Left cardiac atrium (tissue), 4 donors: Measurements from ENCODE around the gene ZNF391. TPM values are rescaled to one million over a fixed set of nuclear protein-coding genes. Genes with fewer than 3 reads are reported as not detected.
"Not testable (repeated sequence)": the region's sequence is repeated elsewhere in the genome, so short reads cannot be mapped to it uniquely, and the experiment has no call there.

Experiments
- ATAC-seq, 2 donors: fragments of 200-7000 bp; cut with Tn5 transposase; one replicate each; pipeline ENCODE4 v1.9.1; 2020; ENCODE audit warnings: mild to moderate bottlenecking in 2 of 2, moderate library complexity in 2 of 2
- DNase-seq: peaks from one replicate; pipeline ENCODE4 v3.0.0-alpha.2; 2020
- intact Hi-C, 2 donors: fragments of 100-400 bp; cut with DNase I; formaldehyde crosslinking; loops; one replicate each; pipeline versions ENCODE4 v1.14.1 to v1.15.1; 2022 to 2023
- long read RNA-seq: library from polyadenylated mRNA; unstranded; transcript quantifications from one replicate; pipeline ENCODE4 v2.0.0, GENCODE V29; 2021
- total RNA-seq, 2 donors: library from RNA; stranded (reverse); fragmentation: NEBNext Ultra II Directional; extraction: Animal tissue kit (Norgen Biotek cat#: 25700); gene quantifications; one replicate each; pipeline ENCODE4 v1.2.1, GENCODE V29; 2021
- donor health status: DM: no; HTN: yes; CAD: no.
- donor health status: DM: no; HTN: yes; CAD: no; lungs with severe emphysema.
- donor health status: DM: yes; HTN: yes; CAD: no.
- donor health status: Dilated cardiomyopathy.

The ZNF391 gene
- 1 to 10 TPM; 1.9 to 2.6 TPM for total RNA-seq
- long read RNA-seq: 0 reads

DNA sequence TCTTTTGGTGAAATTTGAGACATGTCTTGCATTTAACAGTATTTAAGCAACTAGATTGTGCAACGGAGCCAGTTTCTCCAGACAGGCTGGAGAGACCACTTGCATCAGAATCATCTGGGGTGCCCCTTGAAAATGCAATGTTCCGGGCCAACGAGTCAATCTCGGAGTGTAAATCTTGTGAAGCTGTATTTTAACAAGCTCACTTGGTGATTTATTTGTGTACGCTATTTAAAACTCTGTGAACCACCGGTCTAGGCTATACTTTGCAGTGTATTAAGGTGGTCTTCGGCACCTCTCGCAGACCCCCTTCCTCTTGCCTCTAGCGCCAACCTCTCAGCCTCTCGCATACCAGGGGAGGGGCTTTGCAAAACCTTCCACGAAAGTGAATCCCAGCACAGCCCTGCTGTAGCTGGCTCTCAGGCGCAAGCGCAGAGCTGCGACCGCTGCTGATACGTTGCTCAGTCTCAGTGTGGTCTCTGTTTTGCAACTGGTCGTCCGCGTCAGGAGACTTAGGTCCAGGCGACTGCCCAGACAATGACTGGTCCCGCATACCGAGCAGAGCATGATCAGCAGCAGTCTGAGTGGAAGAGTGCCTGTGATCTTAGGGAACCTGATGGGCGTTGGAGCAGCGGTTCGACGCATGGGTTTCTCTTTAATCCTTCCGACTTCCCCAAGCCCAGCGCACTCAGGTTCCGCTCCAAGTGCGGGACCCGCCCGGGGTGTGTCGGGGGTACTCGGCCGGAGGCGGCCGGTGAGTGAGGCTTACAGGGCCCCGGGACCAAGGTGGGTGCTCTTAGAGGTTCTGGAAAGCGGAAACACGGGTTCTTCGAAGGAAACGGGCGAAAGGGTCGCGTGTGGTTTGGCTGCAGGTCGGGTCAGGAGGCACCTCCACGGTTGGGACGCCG lies at the start of gene ZNF391:
Gene ZNF391 (plus strand): TSS at position 467 of the 905 bp plus-strand sequence. CDS start 11,612 bp downstream, outside the sequence.
- intact Hi-C loops: no loop called here
- DNase-seq: peak; percentile 82

DNA sequence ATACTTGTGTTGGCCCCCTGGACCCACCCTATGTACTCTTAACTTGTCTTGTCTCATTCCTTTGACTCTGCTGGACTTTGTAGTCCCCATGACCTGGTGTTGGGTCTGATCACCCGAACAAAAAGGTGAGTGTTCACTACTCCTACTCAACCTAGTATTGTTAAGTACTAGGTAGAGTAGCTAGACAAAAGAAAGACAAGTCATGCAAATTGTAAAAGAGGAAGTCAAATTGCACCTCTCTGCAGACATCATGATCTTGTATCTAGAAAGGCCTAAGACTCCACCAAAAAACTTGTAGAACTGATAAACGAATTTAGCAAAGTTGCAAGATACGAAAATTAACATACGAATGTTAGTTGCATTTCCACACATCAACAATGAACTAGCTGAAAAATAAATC lies 35.7 kb upstream of the ZNF391 start:
- ATAC-seq: no peak
- intact Hi-C loops: no loop called here
- DNase-seq: no peak

More for the DNA sequence above, at the start of gene ZNF391:
- ATAC-seq: peak; percentile 93 to 97

DNA sequence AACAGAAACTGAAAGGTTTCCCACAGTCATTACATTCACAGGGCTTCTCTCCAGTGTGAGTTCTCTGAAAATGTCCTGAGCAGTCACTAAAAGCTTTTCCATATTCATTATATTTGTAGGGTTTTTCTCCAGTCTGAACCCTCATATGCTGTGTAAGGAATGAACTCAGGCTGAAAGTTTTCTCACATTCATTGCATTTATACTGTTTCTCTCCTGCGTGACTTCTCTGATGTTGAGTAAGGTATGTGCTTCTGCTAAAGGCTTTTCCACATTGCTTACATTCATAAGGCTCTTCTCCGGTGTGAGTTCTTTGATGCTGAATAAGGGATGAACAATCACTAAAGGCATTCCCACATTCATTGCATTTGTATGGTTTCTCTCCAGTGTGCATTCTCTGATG lies 29.8 kb upstream of the ZNF391 start:
- intact Hi-C loops: no loop called here
- DNase-seq (no peak), ATAC-seq (no peak)

DNA sequence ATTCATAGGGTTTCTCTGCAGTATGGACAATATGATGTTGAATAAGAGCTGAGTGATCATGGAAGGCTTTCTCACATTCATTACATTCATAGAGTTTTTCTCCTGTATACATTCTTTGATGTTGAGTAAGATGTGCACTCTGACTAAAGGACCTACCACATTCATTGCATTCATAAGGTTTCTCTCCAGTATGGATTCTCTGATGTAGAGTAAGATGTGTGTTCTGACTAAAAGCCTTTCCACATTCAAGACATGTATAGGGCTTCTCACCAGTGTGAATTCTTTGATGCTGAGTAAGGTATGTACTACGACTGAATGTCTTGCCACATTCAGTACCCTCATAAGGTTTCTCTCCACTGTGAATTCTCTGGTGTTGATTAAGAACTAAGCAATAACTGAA lies 29.3 kb upstream of the ZNF391 start:
- DNase-seq (no peak), ATAC-seq (no peak)
- intact Hi-C loops: no loop called here

DNA sequence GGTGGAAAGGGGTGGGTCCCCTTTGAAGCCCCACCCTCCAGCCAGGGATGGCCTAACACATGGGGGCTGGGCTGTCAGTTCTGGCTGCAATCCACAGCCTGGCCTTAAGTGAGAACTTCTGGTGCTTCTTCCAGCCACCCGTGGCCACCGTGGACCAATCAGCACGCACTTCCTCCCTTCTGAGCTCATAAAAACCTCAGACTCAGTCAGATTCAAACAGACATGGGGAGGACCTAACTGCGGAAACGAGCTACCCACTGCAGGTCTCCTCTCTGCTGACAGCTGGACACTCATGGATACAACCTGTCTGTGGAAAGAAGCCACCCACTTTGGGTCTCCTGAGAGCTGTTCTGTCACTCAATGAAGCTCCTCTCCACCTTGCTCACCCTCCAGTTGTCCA lies 20.4 kb upstream of the ZNF391 start:
- DNase-seq (no peak), ATAC-seq (no peak)
- intact Hi-C loops: no loop called here

DNA sequence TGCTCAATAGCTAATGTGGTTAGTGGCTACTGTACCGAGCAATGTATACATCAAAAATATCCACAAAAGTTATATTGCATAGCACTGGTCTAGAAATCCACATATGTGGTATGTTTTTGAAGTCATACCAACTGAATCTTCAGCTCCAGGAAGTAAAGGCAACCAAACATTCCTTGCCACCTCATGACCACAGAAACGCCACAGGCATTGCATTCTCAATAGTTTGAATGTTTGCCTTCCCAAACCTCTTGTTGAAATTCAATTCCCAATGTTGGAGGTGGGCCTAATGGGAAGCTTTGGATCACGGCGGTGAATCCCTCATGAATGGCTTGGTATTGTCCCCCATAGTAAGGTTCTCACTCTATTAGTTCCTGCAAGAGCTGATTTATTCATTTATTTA lies 18.2 kb upstream of the ZNF391 start:
- DNase-seq (no peak), ATAC-seq (no peak)
- intact Hi-C loops: no loop called here

DNA sequence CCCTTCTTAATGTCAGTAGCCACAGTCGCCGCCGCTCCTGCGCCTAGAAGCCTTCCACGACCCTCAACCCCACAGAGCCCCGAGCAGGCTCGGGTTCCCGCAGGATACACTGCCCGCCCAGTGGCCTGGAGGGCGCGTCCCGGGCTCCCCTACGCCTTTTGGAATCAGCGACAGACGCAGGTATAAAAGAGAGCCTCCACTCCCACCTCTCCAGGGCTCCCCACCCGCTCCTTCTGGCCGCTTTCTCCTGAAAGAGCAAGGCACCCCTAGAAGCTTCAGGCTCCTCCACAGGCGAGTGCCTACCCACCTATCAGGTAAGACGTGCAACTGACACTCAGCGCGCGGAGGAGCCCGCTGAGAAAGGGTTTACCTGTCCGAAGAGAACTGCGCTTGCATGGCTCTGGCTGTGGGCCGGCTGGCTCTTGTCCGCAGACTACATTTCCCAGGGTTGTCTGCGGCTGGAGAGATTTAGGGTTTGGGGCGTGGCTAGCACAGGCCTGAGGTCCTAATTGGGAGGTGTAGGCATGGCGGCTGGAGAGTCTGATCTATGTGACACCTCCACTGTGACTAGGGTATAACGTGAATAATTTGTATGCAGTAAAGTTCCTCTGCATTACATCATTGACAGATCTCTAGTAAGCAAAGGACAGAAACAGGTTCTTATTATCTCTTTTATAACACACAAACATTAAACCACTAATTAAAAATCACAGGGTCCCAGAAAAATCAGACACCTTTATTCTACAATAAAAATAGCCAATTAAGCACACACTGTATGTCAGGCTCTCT lies 13.5 kb upstream of the ZNF391 start:
- DNase-seq (peak; percentile 80), ATAC-seq (peak; percentile 99 to 100)
- intact Hi-C loops: no loop called here

DNA sequence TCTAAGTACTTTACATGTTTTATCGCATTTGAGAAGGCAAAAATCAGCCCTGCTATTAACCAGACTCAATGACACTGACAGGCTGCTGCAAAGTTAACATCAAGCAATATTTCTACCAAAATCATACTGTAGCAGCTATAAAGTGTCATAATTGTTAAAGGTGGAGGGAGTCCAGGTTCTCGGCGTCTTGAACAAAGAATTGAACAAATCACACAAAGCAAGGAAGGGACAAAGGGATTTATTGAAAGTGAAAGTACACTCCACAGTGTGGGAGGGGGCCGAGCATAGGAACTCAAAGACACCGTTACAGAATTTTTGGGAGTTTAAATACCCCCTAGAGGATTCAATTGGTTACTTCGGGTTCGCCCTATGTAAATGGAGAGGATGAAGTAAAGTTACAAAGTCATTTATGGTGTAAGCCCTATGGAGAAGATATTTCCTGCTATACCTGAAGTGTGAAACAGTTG lies 12.9 kb upstream of the ZNF391 start:
- DNase-seq (no peak), ATAC-seq (no peak)
- intact Hi-C loops: no loop called here

DNA sequence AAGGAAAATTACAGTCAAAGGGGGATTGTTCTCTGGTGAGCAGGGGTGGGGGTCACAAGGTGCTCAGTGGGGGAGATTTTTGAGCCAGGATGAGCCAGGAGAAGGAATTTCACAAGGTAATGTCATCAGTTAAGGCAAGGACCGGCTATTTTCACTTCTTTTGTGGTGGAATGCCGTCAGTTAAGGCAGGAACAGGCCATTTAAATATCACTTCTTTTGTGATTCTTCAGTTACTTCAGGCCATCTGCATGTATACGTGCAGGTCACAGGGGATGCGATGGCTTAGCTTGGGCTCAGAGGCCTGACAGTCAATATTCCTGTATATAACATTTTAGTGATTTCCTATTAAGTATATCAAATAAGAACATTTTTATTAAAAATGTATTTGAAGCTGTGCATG lies 10.2 kb upstream of the ZNF391 start:
- ATAC-seq, DNase-seq, intact Hi-C loops: not testable (repeated sequence)

DNA sequence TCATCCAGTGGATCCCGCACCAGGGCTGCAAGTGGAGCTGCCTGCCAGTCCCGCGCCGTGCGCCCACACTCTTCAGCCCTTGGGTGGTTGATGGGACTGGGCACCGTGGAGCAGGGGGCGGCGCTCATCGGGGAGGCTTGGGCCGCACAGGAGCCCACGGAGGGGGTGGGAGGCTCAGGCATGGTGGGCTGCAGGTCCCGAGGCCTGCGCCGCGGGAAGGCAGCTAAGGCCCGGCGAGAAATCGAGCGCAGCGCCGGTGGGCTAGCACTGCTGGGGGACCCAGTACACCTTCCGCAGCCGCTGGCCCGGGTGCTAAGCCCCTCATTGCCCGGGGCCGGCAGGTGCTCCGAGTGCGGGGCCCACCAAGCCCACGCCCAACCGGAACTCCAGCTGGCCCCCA lies 7.6 kb upstream of the ZNF391 start:
- DNase-seq, intact Hi-C loops, ATAC-seq: not testable (repeated sequence)

DNA sequence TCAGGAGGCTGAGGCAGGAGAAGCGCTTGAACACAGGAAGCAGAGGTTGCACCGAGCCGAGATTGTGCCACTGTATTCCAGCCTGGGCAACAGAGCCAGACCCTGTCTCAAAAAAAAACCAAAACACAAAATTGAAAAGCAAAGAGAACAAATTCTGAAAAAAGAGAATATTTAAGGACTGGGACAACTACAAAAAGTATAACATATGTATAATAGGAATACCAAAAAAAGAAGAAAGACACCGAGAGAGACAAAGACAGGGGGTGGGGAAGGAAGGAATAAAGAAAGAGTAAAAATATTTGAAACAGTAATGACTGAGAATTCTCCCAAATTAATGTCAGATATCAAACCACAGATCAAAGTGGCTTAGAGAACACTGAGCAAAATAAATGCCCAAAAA lies 5.5 kb upstream of the ZNF391 start:
- no peak for DNase-seq
- intact Hi-C loops: no loop called here
- no peak for ATAC-seq

DNA sequence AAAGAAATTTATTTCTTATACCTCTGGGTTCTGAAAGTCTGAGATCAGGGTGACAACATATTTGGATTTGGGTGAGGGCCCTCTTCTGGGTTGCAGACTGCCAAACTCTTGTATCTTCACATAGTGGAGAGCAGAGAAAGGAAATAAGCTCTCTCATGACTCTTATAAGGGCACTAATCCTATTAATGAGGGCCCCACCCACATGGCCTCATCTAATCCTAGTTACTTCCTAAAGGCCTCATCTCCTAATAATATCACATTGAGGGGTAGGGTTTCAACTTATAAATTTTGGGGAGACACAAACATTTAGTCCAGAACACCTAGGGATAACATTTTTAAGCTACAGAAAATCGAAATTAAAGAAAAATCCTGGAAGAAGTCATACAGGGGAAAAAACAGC lies 5.1 kb upstream of the ZNF391 start:
- no peak for DNase-seq
- intact Hi-C loops: no loop called here
- ATAC-seq: no peak

DNA sequence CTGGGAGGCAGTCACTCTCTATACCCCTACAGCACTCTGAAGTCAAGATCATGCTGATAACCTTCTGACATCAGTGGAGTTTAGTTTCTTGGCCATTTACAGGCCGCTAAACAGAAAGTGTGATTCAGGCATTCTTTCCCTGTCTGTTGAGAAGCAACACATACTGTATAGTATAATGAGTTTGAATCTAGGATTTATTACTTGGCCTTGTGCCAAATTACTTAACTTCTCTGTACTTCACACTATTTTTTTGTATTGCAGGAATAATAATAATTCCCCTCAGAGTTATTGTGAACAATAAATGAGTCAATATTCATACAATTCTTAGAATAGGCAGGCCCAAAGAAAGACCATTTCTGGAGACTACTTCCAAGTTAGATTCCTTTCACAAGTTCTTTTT lies 4.1 kb downstream of the ZNF391 start:
- intact Hi-C loops: no loop called here

DNA sequence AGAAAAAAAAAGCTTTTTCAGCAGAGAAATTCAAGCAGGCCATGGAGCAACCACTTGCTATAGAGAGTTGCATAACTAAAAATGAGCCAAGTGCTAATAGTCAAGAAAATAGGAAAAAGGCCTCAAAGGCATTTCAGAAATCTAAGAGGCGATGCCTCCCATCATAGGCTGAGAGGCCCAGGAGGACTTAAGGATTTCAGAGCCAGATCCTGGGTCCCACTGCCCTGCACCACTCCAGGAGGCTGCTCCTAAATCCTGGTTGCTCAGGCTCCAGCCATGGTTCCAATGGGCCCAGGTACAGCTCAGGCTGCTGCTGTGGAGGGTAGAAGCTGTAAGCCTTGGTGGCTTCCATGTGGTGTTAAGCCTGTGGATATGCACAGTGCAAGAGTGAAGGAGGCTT lies 5.5 kb downstream of the ZNF391 start:
- intact Hi-C loops: no loop called here
- ATAC-seq: no peak
- DNase-seq: no peak

More for the DNA sequence above, 4.1 kb downstream of the ZNF391 start:
- DNase-seq (no peak), ATAC-seq (no peak)

DNA sequence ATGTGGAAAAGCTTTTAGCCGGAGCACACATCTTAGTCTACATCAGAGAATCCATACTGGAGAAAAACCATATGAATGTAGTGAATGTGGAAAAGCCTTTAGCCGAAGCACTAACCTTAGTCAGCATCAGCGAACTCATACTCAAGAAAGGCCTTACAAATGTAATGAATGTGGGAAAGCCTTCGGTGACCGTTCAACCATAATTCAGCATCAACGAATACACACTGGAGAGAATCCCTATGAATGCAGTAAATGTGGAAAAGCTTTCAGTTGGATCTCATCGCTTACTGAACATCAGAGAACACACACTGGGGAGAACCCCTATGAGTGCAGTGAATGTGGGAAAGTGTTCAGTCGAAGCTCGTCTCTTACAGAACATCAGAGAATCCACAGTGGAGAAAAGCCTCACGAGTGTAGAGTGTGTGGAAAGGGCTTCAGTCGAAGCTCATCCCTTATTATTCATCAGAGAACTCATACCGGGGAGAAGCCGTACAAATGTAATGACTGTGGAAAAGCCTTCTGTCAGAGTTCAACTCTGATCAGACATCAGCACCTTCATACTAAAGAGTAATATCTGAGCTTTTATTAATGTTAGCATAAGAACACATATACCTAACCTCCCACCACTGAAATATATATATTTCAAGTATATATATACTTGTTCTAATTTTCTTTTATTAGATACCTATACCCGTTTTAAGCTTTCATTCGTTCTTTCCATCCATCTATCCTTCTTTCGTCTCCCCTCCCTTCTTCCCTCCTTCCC lies 12.5 kb downstream of the ZNF391 start:
- intact Hi-C loops: no loop called here

DNA sequence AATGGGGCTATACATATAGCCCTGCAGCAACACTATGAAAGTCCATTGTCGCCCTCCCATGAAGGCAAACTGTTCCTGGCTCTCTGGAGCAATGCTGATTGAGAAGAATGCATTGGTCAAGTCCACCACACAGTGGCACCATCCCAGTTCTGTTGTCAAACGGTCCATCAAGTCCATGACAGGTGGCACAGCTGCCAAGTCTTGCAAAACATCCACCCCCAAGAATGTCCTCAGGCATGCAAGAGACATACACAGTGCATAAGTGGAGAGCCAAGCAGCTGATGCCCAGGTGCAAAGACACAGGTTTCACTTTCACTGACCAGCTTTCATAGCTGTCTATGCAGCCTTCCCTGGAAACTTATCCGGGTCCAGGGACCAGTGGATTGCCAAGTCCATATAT lies 17.5 kb downstream of the ZNF391 start:
- ATAC-seq (no peak), DNase-seq (no peak)
- intact Hi-C loops: no loop called here

More for the DNA sequence above, 12.5 kb downstream of the ZNF391 start:
- DNase-seq (no peak), ATAC-seq (no peak)

DNA sequence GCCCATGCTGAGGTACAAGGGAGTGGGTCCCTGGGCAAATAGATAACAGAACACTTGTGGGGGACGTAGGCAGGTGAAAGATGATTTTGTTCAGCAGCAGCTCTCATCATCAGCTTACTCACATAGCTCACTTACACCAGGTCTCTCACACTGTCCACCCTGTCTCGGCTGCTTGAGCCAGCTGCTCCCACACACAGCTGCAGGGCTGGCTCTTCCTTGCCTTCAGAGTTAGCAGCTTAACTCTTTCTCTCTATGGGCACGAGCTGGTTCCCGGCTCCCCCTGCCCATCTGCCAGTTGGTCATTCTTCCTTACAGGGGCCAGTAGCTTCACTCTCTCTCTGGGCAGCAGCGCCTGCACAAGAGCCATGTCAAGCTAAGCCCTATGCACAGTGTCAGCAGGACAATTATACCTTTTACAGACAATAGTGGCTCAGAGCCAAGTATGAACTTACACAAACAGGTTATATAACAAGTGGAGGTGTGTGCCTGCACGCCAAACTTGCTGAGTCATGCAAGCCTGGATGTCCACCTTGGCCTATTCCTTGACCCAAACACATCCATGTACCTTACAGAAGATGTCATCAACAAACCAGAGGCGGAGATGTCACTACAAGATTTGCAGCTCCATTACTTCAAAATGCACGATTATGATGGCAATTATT lies 18.7 kb downstream of the ZNF391 start:
- DNase-seq: no peak
- intact Hi-C loops: no loop called here
- ATAC-seq: no peak

DNA sequence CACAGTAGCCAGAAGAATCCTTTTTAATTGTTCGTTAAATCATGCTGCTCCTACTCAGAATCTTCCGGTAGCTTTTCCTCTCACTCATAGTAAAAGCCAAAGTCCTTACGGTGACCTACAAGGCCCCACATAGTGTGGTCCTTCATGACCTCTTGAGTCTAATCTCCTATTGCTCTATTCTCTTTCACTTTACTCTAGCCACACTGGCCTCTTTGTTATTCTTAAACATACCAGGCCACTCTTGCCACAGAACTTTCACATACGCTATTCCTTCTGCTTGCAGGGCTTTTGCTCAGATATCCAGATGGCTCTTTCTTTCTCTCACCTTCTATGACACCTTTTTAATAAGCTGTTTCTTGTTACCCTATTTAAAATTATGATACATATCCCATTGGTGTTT lies 25.7 kb downstream of the ZNF391 start:
- ATAC-seq (no peak), DNase-seq (no peak)
- intact Hi-C loops: no loop called here

DNA sequence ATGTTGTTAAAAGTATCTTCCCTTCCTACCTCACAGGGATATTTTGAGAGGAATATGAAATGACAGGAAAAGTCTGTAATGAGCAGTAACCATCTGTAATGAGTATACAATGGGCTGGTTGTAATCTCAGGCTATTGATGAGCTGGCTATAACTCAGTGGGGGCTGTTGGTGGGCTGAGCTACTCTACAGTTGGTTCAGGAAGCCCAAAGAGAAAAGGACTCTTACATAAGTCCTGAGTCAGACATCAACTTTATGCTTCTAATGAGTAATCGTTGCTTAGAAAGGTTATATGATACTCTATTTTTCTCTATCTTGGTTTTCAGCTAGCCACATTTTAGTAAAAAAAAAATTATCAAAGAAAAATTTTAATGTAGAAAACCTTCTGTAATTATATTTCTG lies 26.4 kb downstream of the ZNF391 start:
- ATAC-seq: no peak
- no peak for DNase-seq
- intact Hi-C loops: no loop called here
